H1 (cell line): Measurements from ENCODE around the gene ATG9B. TPM values are rescaled to one million over a fixed set of nuclear protein-coding genes. Genes with fewer than 3 reads are reported as not detected.

ENCODE experiments used
- ASH2L ChIP-seq: fragments of 200-600, 300-600 bp; sonication (generic); IDR thresholded peaks from one replicate; pipeline ENCODE4 v1.7.1; 2017; ENCODE audit warnings: low read length
- ATF2 ChIP-seq: IDR thresholded peaks from 2 replicates; pipeline ENCODE4 v1.6.1; 2012; ENCODE audit warnings: low read length, inconsistent platforms
- BCL11A ChIP-seq, 2 experiments: IDR thresholded peaks; one replicate each; pipeline ENCODE4 v1.6.1; 2011; ENCODE audit warnings: low read depth in 2 of 2, low read length in 2 of 2, mild to moderate bottlenecking in 2 of 2
- CBX8 ChIP-seq: fragments of 300-800, 300-1000 bp; sonication (generic); IDR thresholded peaks from 2 replicates; pipeline ENCODE4 v1.7.1; 2016; ENCODE audit warnings: low read depth, low read length, borderline replicate concordance
- CHD2 ChIP-seq: IDR thresholded peaks from 2 replicates; pipeline ENCODE4 v1.6.1; 2012; ENCODE audit warnings: low read length, improper control_type of control experiment
- GTF2F1 ChIP-seq: IDR thresholded peaks from 2 replicates; pipeline ENCODE4 v1.6.1; 2012; ENCODE audit warnings: low read depth, low read length, improper control_type of control experiment, borderline replicate concordance
- HDAC6 ChIP-seq: IDR thresholded peaks from one replicate; pipeline ENCODE4 v1.7.1; 2012; ENCODE audit warnings: low read depth, mild to moderate bottlenecking, inconsistent platforms, low read length, moderate library complexity
- YY1 ChIP-seq: IDR thresholded peaks from 2 replicates; pipeline ENCODE4 v1.6.1; 2011; ENCODE audit warnings: low read depth, mild to moderate bottlenecking, low read length
- polyA plus RNA-seq, 7 experiments: library from polyadenylated mRNA; depleted of rRNA in 3 of 7; stranded (reverse) in 5 of 7; unstranded in 2 of 7; fragments of >200 nt in 5 of 7; fragments of 200-250 nt in 2 of 7; gene quantifications; 1 replicate in 5 of 7; 2 replicates in 1 of 7; 4 replicates in 1 of 7; pipeline versions ENCODE4 v1.2.1 to v1.2.3, GENCODE V29; 2011 to 2013; ENCODE audit warnings: missing spikeins in 2 of 7, mixed read lengths in 2 of 7
- total RNA-seq: library from RNA; stranded (reverse); fragmentation: NEBNext Ultra II Directional; extraction: Animal tissue kit (Norgen Biotek cat#: 25700); gene quantifications from 2 replicates; pipeline ENCODE4 v1.2.1, GENCODE V29; 2021

The ATG9B gene
- total and polyA plus RNA-seq, 2 of the 8 experiments (the other 6 are each of a cell fraction or from before 2014, with no cell fraction given) = 1.4 to 2.3 TPM

GRCh38 chr7:151031011-151031410, 6.7 kb upstream of the ATG9B start (continued):
- TF ChIP-seq ASH2L = no peak
- no peak for TF ChIP-seq BCL11A (IDR thresholded peaks at IDR 0.05; ENCODE audit: low read depth in 2 of 2, low read length in 2 of 2)
- no peak for TF ChIP-seq GTF2F1
- no peak for TF ChIP-seq CBX8
- TF ChIP-seq CHD2 = no peak
- TF ChIP-seq ATF2 = no peak
- no peak for TF ChIP-seq HDAC6
- TF ChIP-seq YY1 = no peak
- TF ChIP-seq, all 59 proteins: peak for 0
